ENCODE measurements around the gene CRACDL. TPM values are rescaled to one million over a fixed set of nuclear protein-coding genes. Genes with fewer than 3 reads are reported as not detected.

CRACDL gene
- total and polyA plus RNA-seq, 2 donors (not counting 1 experiment from before 2014, with no cell fraction given) = 0.25 TPM; not detected in 1

- WGBS (ENCODE audit: insufficient coverage) = 83% methylated on average over 1 of the region's 1 CpG
- no peak overlapping the region for H3K4me2 ChIP-seq (replicated peaks; ENCODE audit: low read depth, low read length, poor library complexity, severe bottlenecking)
- DNase-seq = no peak
- H3K27me3 ChIP-seq (replicated peaks in 1 of 4; ENCODE audit: control extremely low read depth in 1 of 4, control insufficient read depth in 3 of 4, insufficient read depth in 4 of 4, low read length in 3 of 4) = peaks cover 0 to 30% (median 17%) of the 10 kb centered on the region in 4 experiments
- ATAC-seq (ENCODE audit: low read depth) = no peak
- Mint-ChIP-seq H3K27me3 (peaks cover 50% of the 10 kb centered on the region), H3K27ac (no peak overlapping the region), H3K4me3 (no peak overlapping the region), H3K4me1 (peaks cover 11% of the 10 kb centered on the region), H3K9me3 (ENCODE audit: insufficient read depth) (no peaks in the 10 kb centered on the region)
- intact Hi-C loops (cut with micrococcal nuclease) = no loop called here
- H3K9me3 ChIP-seq (ENCODE audit: control extremely low read depth in 1 of 3, control insufficient read depth in 2 of 3, insufficient read depth in 1 of 3, low read length in 2 of 3) = no peaks in the 10 kb centered on the region
- H3K27ac ChIP-seq (ENCODE audit: low read length in 2 of 2) = no peak overlapping the region
- no peaks in the 10 kb centered on the region for H3K36me3 ChIP-seq (replicated peaks in 1 of 2; ENCODE audit: control extremely low read depth in 1 of 2, control insufficient read depth in 1 of 2, extremely low read depth in 1 of 2, insufficient read depth in 2 of 2, low read length in 1 of 2)
- peaks cover 6 to 17% of the 10 kb centered on the region in 2 donors for H3K4me1 ChIP-seq (ENCODE audit: control insufficient read depth in 2 of 2, insufficient read depth in 2 of 2, low read length in 2 of 2)
- H3K4me3 ChIP-seq (ENCODE audit: control extremely low read depth in 1 of 5, extremely low read depth in 1 of 5, insufficient read depth in 1 of 5, low read depth in 2 of 5, low read length in 4 of 5) = no peak overlapping the region
- CTCF ChIA-PET = no interaction called here
- H4K20me1 ChIP-seq (ENCODE audit: control insufficient read depth, insufficient read depth, low read length, poor library complexity, severe bottlenecking) = no peaks in the 10 kb centered on the region
- no peaks in the 10 kb centered on the region for H3K79me2 ChIP-seq (ENCODE audit: control insufficient read depth, insufficient read depth, low read length)
- TF ChIP-seq CTCF (IDR thresholded peaks at IDR 0.05) (no peak), EZH2 (IDR thresholded peaks at IDR 0.05; ENCODE audit: borderline replicate concordance, insufficient read depth, low read depth, low read length, poor library complexity, severe bottlenecking) (no peak)
- H3K9ac ChIP-seq (ENCODE audit: low read length) = no peak overlapping the region
- POLR2A ChIA-PET = no interaction called here
- H2AFZ ChIP-seq (ENCODE audit: insufficient read depth, low read depth, low read length, poor library complexity, severe bottlenecking) = no peak overlapping the region
These were observed 4.1 kb upstream of the CRACDL start for GRCh38 chr2:98940102-98940501.

GRCh38 chr2:98937906-98938305 is 1.9 kb upstream of the CRACDL start:
- H3K9me3 ChIP-seq (ENCODE audit: control extremely low read depth in 1 of 3, control insufficient read depth in 2 of 3, insufficient read depth in 1 of 3, low read length in 2 of 3) = no peaks in the 10 kb centered on the region
- peaks cover 11% of the 10 kb centered on the region for H3K4me1 Mint-ChIP-seq
- ChIA-PET CTCF (no interaction called here), POLR2A (no interaction called here)
- no peak overlapping the region for H3K27ac Mint-ChIP-seq
- DNase-seq (no peak), ATAC-seq (ENCODE audit: low read depth) (no peak)
- WGBS (ENCODE audit: insufficient coverage) = 86% methylated on average over 2 of the region's 2 CpGs
- H3K79me2 ChIP-seq (ENCODE audit: control insufficient read depth, insufficient read depth, low read length) = no peaks in the 10 kb centered on the region
- peaks cover 6 to 18% of the 10 kb centered on the region in 2 donors for H3K4me1 ChIP-seq (ENCODE audit: control insufficient read depth in 2 of 2, insufficient read depth in 2 of 2, low read length in 2 of 2)
- H3K36me3 ChIP-seq (replicated peaks in 1 of 2; ENCODE audit: control extremely low read depth in 1 of 2, control insufficient read depth in 1 of 2, extremely low read depth in 1 of 2, insufficient read depth in 2 of 2, low read length in 1 of 2) = no peaks in the 10 kb centered on the region
- no peak overlapping the region for H2AFZ ChIP-seq (ENCODE audit: insufficient read depth, low read depth, low read length, poor library complexity, severe bottlenecking)
- no peaks in the 10 kb centered on the region for H4K20me1 ChIP-seq (ENCODE audit: control insufficient read depth, insufficient read depth, low read length, poor library complexity, severe bottlenecking)
- H3K4me2 ChIP-seq (replicated peaks; ENCODE audit: low read depth, low read length, poor library complexity, severe bottlenecking) = no peak overlapping the region
- H3K4me3 ChIP-seq (ENCODE audit: control extremely low read depth in 1 of 5, extremely low read depth in 1 of 5, insufficient read depth in 1 of 5, low read depth in 2 of 5, low read length in 4 of 5) = no peak overlapping the region
- H3K9ac ChIP-seq (ENCODE audit: low read length) = no peak overlapping the region
- peaks cover 59% of the 10 kb centered on the region for H3K27me3 Mint-ChIP-seq
- TF ChIP-seq EZH2 (IDR thresholded peaks at IDR 0.05; ENCODE audit: borderline replicate concordance, insufficient read depth, low read depth, low read length, poor library complexity, severe bottlenecking) = no peak
- TF ChIP-seq CTCF (IDR thresholded peaks at IDR 0.05) = no peak
- intact Hi-C loops (cut with micrococcal nuclease) = no loop called here
- peaks cover 0 to 38% (median 20%) of the 10 kb centered on the region in 4 experiments for H3K27me3 ChIP-seq (replicated peaks in 1 of 4; ENCODE audit: control extremely low read depth in 1 of 4, control insufficient read depth in 3 of 4, insufficient read depth in 4 of 4, low read length in 3 of 4)
- no peaks in the 10 kb centered on the region for H3K9me3 Mint-ChIP-seq (ENCODE audit: insufficient read depth)
- peak overlapping the region; percentile 83 for H3K4me3 Mint-ChIP-seq
- no peak overlapping the region for H3K27ac ChIP-seq (ENCODE audit: low read length in 2 of 2)

All from B cell (primary cell).